GM19372 (cell line): Measurements from ENCODE around the gene SNTG2.

Source experiments
- ATAC-seq: cut with Tn5 transposase; IDR thresholded peaks from one replicate; pipeline ENCODE4 v1.9.1; 2021; ENCODE audit warnings: mild to moderate bottlenecking, low read depth, moderate library complexity; ENCODE audit not compliant: unreplicated experiment

SNTG2 gene

DNA sequence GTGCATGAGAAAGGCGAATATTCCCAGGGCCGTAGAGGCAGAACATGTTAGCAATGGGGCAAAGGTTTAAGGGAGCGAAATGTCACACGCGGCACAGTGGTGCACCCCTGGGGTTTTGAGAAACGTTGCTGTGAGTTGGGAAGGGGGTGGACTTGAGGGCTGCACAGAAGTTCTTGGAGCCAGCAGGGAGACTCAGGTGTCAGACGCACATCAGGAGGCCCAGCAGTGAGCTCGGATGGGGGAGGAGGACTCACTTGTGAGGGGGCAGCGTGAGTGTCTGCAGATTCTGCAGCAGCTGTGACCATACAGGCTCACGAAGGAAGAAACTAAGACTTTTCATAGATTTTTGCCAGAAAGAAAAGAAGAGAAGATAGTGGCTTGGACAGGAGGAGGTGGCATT, 218.2 kb downstream of the SNTG2 start:
- no peak for ATAC-seq

DNA sequence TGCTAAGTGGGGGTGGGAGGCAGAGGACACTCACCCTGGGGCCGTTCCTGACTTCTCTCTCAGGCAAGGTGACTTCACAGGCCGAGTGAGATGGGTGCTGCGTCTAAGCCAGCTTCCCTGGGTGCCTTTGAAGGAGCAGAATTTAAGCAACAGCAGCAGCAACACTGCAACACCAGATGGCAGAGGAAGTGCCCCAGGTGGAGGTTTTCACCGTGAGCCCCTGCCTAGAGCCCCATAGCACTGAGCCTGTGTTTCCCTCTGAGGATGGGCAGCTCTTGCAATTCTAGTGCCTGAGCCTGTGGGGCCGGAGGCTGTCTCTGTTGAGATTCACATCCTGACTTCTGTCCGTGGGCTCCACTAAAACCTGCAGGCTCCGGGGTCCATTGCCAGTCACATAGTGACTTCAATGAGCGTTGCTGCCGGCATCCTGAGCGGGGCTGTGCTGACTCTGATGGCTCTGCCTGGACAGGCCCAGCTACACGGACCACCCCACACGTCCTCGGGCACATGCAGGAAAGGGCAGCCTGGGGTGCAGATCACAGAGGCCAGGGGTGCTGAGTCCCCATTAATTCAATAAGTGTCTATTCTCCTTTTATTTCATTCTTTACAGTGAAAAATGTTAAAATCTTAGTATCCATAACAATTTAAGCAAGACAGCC, 218.8 kb downstream of the SNTG2 start:
- ATAC-seq: no peak

DNA sequence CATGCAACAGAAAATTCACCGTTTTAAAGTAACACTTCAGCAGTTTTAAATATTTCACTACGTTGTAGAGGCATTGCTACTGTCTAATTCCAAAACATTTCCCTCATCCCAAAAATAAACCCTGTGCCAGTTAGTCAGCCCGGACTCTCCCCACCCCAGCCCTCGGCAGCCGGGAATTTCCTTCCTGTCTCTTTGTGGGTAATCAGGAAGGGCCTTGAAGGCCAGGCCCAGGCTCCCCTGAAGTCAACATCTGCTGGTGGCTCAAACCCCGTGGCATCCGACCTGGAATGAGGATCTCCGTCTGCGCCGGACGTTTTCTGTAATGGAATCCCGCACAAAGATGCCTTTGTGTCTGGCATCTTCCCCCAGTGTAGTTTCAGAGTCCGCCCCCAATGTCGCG, 219.6 kb downstream of the SNTG2 start:
- no peak for ATAC-seq

DNA sequence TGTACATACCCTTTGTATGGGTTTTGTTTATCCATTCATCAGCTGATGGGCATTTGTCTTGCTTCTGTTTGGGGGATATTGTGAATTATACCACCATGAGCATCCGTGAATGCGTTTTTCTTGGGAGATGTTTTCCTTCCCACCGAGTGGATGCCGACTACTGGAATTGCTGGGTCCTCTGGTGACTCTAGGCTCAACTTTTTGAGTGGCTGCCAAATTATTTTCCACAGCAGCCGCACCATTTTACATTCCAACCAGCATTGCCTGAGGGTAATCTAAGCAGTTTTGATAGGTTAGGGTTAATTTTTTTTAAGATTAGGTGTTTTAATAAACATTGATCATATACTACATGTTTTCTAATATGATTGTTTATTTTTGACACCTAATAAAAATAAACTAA, 220.1 kb downstream of the SNTG2 start:
- ATAC-seq: no peak

DNA sequence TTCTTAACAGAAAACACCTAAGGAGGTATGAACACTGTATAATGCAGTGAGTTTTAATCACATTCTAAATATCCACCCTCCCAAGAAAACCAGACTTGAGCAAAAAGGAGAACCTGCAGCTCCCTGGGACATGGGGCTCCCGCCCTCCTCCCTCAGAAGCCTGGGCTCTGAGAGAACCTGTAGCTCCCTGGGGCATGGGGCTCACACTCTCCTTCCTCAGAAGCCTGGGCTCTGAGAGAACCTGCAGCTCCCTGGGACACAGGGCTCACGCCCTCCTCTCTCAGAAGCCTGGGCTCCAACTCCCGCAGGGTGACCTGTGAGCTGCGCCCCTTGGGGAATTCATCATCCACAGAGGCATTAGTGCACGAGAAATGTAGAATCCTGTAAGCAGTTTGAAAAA, 222.9 kb downstream of the SNTG2 start:
- no peak for ATAC-seq

DNA sequence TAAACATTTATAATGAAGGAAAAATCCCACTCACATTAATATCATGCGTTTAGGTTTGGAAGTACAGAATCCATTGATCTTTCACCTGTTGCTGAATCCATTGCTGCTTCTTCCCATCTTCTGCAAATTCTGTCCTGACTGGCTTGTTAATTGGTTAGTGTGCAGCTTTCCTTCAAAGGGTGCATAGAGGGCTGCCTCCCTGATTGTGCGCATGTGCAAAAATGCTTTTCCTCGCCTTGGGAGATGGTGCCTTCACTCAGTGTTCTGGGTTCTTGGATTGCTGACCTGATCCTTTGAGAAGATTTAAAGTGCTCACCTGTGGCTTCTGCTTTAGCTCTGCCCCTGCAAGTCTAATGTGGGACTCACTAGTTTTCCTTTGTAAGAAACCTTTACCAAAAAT, 231.2 kb downstream of the SNTG2 start:
- no peak for ATAC-seq

DNA sequence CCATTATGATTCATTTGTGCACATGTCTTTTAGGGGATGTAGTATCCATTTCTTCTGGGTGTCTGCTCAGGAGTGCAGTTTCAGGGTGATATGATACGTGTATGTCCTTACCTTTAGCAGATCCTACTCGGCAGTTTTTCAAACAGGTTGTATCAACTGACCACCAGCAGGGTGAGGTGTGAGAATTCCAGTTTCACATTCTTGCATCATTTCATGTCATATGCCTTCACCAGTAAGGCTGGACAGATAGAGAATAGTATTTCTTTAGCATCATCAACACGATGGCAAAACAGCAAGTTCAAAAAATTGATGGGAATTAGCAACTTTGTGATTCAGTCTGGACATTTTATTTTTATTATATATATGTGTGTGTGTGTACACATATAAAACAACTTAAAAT, 232.7 kb downstream of the SNTG2 start:
- no peak for ATAC-seq

DNA sequence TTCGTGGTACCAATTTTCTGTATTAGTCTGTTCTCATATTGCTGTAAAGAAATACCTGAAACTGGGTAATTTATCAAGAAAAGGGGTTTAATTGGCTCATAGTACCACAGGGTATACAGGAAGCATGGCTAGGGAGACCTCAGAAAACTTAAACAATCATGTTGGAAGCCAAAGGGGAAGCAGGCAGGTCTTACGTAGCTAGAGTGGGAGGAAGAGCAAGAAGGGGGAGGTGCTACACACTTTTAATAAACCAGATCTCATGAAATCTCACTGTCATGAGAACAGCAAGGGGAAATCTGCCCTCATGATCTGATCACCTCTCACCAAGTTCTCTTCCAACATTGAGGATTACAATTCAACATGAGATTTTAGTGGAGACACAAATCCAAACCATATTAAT, 235.8 kb downstream of the SNTG2 start:
- ATAC-seq: no peak

DNA sequence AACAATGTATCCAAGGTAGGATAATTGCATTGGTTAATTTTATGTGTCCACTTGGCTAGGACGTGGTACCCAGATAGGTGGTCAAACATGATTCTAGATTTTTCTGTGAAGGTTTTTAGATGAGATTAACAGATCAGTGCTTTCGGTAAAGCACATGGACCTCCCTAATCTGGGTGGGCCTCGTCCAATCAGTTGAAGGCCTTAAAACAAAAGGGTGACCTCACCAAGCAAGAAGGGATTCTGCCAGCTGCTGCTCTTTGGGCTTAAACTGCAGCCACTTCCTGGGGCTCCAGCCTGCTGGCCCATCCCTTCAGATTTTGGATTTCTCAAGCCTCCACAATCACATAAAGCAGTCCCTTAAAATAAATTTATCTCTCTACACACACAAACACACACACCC, 236.5 kb downstream of the SNTG2 start:
- no peak for ATAC-seq

DNA sequence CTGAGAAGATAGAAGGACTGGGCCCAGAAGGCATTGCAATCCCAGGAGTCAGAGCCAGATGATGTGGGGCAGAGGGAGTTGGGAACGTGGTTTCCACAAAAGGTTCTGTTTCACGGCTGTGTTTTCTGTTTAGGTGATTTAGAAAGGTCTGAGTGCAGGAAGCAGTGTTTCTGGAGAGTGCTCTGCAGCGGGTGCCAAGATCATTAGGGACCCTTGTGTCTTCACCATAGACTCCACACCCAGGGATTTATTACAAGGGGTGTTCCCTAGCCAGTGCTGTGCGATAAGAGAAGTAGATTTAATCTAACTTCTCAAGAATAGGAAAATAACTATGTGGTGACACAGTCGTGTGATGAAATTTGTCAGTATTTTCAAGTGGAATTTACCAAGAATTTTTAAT, 241.5 kb downstream of the SNTG2 start:
- no peak for ATAC-seq

DNA sequence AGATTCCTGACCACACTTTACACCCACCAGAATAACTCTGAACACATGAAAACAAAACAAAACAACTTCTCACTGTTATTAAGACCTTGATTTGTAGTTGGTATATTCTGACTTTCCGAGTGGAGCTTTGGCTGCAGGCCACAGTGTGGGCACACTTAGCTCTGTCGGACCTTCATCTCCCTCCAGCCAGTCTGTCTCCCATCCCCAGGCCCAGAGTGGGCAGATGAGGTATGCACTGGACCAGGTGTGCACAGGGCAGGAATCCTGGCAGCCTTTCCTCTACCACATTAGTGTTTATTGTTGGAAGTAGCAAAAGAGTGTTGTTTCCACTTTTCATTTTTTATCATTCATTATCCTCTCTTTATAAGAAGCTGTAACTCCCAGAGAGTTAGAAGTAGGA, 243.2 kb downstream of the SNTG2 start:
- ATAC-seq: no peak

DNA sequence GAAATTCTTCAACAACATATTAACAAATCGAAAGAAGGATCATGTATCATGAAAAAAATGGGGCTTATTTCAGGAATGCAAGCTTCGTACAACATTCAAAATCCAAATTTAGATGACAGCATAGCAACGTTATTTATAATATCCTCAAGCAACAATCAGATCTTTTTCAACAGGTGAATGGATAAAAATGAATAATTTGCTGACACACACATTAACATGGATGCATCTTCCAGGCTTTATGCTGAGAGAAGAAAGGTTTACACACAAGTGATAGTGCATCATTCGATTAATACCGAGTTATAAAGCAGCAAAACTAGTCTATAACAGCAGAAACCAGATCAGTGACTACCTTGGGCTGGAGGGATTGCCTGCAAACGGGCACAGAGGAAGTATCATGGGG, 253.1 kb downstream of the SNTG2 start:
- no peak for ATAC-seq

DNA sequence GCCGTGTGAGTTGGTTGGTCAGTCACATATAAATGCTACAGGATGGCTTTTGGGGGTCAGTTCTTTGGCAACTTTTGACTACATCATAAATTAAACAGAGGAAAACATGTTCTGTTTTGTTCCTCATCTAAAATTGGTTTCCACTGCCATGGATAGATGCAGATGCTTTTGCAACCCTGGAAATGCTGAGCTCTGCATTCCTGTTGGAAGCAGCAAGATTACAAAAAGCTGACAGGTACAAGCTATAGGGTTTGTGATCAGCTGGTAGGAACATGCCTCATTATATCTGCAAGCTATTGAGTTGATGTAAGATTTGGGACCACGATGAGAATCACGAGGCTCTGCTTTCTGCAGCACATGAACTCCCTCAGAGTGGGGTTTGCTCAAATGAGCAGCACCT, 255.2 kb downstream of the SNTG2 start:
- no peak for ATAC-seq

DNA sequence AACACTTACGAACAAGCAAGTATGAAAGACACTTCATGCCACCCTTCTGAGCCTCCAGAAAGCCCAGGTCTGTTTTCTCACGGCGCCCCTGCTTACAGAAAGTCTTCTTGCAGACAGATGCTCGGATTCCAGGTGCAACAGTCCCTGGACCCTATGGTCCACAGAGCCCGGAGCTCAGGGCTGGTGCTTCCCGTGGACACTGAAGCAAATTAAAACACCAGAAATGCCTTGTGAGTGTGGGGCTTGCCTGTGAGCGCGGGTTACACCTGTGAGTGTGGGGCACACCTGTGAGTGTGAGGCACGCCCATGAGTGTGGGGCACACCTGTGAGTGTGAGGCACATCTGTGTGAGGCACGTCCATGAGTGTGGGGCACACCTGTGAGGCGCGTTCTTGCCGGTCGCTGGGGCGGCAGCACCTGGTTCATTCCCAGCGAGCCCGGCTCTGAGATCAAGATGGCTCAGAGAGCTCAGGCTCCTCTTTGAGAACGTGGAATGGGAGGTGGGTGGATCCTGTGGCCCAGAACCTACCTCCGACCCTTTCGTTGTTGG, 257.4 kb downstream of the SNTG2 start:
- no peak for ATAC-seq

DNA sequence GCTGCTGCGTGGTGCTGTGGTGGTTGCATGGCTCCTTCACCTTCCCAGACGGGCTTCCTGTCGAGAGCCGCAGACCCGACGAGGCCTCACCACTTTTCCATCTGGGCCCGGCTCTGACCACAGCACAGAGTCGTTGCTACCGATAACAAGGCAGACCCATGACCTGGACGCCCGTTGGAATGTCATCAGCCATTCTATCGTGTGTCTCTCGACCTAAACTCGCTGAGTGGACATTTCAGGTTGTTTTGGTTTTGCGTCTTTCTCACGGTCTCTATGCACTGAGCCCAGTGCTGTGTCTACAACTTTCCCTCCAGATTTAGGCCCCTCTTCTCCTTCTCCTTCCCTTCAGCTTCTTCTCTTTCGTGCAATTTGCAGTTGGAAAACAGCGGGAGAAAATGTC, 257.9 kb downstream of the SNTG2 start:
- ATAC-seq: no peak

DNA sequence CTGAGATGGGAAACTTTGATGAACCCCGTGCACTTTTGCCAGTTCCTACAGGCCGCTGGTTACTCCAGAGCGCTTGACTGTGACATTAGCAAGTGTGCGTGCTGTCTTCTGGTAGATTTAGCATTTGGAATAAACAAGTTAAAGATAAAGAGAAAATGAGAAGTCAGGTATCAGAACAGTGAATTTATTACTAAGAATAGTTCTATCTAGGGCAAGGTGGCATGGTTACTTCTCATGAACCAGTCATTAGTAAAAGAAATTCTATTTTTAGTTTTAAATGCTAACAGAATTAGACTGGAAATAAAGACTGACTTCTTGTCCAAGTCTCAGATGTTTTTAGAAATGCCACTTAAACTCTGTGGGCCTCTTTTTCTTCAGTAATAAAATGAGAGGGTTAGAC, 258.6 kb downstream of the SNTG2 start:
- ATAC-seq: no peak

DNA sequence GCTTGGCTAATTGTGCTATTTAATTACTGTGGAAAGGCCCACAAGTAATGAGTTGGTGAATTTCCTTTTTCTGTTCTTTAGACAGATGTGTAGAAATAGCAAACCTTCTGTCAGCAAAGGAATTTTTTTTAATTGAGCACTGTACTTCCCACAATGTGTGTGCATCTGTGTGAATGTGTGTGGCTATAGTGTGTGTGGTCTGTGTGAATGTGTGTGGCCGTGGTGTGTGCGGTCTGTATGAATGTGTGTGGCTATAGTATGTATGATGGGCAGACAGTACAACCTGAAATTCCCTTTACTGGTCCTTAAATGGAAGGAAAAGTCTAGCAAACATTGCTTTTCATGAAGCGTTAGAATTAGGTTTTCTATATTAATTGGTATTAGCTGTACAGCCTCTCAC, 259.1 kb downstream of the SNTG2 start:
- no peak for ATAC-seq

DNA sequence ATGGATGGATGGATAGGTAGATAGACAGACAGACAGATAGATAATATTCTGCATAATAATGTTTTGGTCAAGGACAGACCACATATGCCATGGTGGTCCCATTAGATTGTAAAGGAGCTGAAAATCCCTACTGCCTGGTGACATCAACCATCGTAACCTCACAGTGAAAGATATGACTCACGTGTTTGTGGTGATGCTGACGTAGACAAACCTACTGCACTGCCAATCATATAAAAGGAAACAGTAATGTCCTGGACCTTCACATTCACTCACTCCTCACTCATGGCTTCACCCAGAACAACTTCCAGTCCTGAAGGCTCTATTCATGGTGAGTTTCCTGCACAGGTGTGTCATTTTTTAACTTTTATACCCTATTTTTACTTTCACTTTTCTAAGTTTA, 259.7 kb downstream of the SNTG2 start:
- no peak for ATAC-seq

DNA sequence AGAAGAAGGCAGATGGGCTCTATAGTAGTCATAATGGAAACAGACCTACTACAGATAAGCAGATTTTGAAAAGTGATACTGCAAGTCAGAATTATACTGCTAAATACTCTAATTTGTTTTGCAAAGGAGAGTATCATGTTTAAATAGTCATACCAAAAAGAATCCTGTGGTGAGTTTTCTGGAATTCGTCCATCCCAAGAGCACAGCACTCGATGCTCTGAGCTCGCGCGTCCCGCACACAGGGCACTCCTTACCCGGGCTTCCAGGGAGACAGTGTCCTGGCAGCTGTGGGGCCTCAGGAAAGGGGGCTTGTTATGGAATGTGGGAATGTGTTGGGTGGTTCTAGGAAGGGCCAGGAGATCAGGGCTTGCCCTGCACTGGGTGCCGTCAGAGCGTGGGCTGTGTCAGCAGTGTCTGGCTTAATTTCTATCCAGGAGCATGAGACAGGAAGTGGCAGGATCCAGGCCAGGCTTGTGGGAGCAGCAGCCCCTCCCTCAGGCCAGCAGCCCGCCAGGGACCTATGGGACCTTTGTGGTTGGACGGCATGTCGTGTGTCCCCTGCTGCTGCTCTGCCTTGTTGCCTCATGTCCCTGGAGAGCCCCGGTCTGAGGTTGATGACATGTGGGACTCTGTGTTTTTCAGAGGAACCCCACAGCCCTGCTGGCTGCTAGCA, 269.4 kb downstream of the SNTG2 start:
- ATAC-seq: no peak

DNA sequence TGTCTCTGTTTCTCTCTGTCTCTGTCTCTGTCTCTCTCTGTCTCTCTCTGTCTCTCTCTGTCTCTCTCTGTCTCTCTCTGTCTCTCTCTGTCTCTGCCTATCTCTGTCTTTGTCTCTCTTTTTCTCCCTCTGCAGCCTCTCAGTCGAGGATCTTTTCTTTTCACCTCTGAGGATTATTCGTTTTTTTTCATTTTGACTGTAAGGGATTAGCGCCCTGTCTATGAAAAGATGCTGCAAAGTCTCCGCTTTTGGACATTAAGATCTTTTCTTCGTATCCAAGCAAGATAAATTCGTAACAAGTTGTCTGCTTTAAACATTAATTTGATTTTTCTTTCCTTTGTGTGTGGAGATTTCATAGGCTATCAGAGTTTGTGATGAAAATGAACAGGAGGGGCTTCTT, 271.4 kb downstream of the SNTG2 start:
- no peak for ATAC-seq

DNA sequence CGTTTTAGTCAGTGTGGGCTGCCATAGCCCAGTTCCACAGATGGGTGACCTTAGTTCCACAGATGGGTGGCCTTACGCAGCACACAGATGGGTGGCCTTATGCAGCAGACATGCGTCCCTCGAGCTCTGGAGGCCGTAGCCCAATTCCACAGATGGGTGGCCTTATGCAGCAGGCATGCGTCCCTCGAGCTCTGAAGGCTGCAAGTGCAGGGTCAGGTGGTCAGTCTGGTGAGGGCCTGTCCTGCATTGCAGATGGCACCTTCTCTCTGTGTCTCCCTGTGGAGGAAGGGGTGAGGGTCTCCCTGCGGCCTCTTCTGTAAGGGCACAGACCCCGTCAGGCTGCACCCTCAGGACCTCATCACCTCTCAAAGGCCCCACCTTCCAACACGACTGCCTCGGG, 273.1 kb downstream of the SNTG2 start:
- no peak for ATAC-seq

DNA sequence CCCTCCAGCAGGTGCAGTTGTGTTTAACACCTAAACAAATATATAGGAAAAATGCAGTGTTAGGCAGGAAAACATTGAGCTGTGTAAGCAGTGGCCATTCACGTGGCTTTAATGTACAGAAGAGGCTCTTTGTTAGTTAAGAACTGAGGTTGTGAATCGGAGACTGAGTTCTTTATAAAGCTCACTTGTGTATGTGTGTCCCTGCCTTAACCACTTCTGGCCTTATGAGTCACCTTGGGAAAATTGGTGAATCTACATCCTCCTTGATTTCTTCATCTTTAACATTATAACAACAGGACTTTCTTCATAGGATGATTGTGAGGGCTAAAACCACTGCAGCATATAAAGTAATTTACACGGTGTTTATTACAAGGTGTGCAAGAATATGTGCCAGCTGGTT, 274.3 kb downstream of the SNTG2 start:
- ATAC-seq: no peak
